ENCODE data around the gene TSR1. TPM values are rescaled to one million over a fixed set of nuclear protein-coding genes. Genes with fewer than 3 reads are reported as not detected.
A peak's percentile ranks its signal among the peaks of the same experiment; 100 is the strongest.

The TSR1 gene
- total RNA-seq, 4 donors from 2014 or later, result 76.7 to 94.1 (median 84.7) TPM

DNA sequence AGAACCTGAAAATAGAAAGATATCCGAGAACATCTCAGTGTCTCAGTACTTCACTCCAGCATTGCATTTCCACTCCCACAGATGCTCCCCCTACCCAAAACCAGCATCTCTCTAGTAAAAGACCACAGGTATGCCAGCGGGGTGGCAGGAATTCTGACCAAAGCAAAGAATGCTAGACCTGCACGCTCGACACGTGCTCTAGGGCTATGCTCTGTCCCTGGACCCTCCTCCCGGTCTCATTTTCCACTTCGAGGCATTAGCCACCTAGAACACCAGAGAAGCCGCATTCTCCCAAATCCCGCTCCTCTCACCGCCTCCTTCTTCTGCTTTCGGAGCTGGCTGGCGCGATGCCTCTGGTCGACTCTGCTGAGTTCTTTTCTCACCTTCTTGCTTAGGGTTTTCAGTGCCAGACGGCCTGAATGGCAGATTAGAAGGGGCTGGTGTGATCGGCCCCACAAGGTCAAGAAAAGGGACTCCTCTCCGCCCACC is 487 bp downstream of the TSR1 start:
- in situ Hi-C loops (cut with MboI; ENCODE audit: low sequenced_read_pairs in 4 of 4), result no loop called here
- ATAC-seq, result no peak
- Histone ChIP-seq H3K27ac (peak overlapping the region; percentile 87 to 94 (median 92)), H3K4me1 (peaks cover 14 to 27% of the 10 kb centered on the region in 2 donors), H3K27me3 (no peaks in the 10 kb centered on the region), H3K36me3 (peaks cover 6 to 46% of the 10 kb centered on the region in 2 donors), H3K4me3 (peak overlapping the region; percentile 71 to 90 (median 82)), H3K9me3 (no peaks in the 10 kb centered on the region)
- intact Hi-C loops (cut with DNase I; ENCODE audit: low total_unique reads), result loop anchor here (2.0 to 5.0 kb wide), 3 partner anchors 17 to 283 kb away; partner anchors contain the start of gene MNT
- no peak for TF ChIP-seq CTCF (IDR thresholded peaks at IDR 0.05 in 4 of 5, conservative IDR thresholded peaks at IDR 0.05 in 1 of 5)
- TF ChIP-seq POLR2A (IDR thresholded peaks at IDR 0.05), result no peak
- peak in 1 of 2 donors; percentile 25 for DNase-seq

DNA sequence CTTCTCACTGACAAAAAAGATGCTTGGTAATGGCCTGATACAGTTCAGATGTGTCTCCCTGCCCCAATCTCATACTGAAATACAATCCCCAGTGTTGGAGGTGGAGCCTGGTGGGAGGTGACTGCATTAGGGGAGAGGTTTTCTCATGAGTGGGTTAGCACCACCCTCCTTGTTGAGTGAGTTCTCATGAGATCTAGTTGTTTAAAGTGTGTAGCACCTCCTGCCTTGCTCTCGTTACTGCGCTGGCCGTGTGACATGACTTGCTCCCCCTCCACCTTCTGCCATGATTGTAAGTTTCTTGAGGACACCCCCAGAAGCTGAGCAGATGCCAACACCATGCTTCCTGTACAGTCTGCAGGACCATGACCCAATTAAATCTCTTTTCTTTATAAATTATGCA is 5.0 kb downstream of the TSR1 start:
- in situ Hi-C loops (cut with MboI; ENCODE audit: low sequenced_read_pairs in 4 of 4), result no loop called here
- Histone ChIP-seq H3K27ac (no peak overlapping the region), H3K4me3 (no peak overlapping the region), H3K36me3 (peaks cover 6 to 87% of the 10 kb centered on the region in 2 donors), H3K4me1 (peaks cover 10 to 17% of the 10 kb centered on the region in 2 donors), H3K9me3 (no peaks in the 10 kb centered on the region), H3K27me3 (no peaks in the 10 kb centered on the region)
- DNase-seq (no peak), ATAC-seq (no peak)
- intact Hi-C loops (cut with DNase I; ENCODE audit: low total_unique reads), result no loop called here
- no peak for TF ChIP-seq POLR2A (IDR thresholded peaks at IDR 0.05)
- TF ChIP-seq CTCF (IDR thresholded peaks at IDR 0.05 in 4 of 5, conservative IDR thresholded peaks at IDR 0.05 in 1 of 5), result no peak

GRCh38 chr17:2323629-2324314 is 12.5 kb downstream of the TSR1 start:
- Histone ChIP-seq H3K27me3 (no peaks in the 10 kb centered on the region), H3K4me3 (no peak overlapping the region), H3K27ac (no peak overlapping the region), H3K9me3 (no peaks in the 10 kb centered on the region), H3K4me1 (no peaks in the 10 kb centered on the region), H3K36me3 (peaks cover 0 to 78% of the 10 kb centered on the region in 2 donors)
- intact Hi-C loops (cut with DNase I; ENCODE audit: low total_unique reads) (no loop called here), in situ Hi-C loops (cut with MboI; ENCODE audit: low sequenced_read_pairs in 4 of 4) (no loop called here)
- TF ChIP-seq CTCF (IDR thresholded peaks at IDR 0.05 in 4 of 5, conservative IDR thresholded peaks at IDR 0.05 in 1 of 5) (no peak), POLR2A (IDR thresholded peaks at IDR 0.05) (no peak)
- ATAC-seq, result no peak
- no peak for DNase-seq

- DNase-seq (no peak), ATAC-seq (no peak)
- no peak overlapping the region for H3K27ac ChIP-seq
- no peaks in the 10 kb centered on the region for H3K4me1 ChIP-seq
- no peaks in the 10 kb centered on the region for H3K27me3 ChIP-seq
- H3K9me3 ChIP-seq, result no peaks in the 10 kb centered on the region
- intact Hi-C loops (cut with DNase I; ENCODE audit: low total_unique reads), result no loop called here
- H3K36me3 ChIP-seq, result peaks cover 0 to 57% of the 10 kb centered on the region in 2 donors
- TF ChIP-seq POLR2A (IDR thresholded peaks at IDR 0.05), result no peak
- TF ChIP-seq CTCF (IDR thresholded peaks at IDR 0.05 in 4 of 5, conservative IDR thresholded peaks at IDR 0.05 in 1 of 5), result no peak
- in situ Hi-C loops (cut with MboI; ENCODE audit: low sequenced_read_pairs in 4 of 4), result no loop called here
- H3K4me3 ChIP-seq, result no peak overlapping the region
These were observed 14.9 kb downstream of the TSR1 start for GRCh38 chr17:2321399-2321798.
